ENCODE data around the gene NRP2. TPM values are rescaled to one million over a fixed set of nuclear protein-coding genes. Genes with fewer than 3 reads are reported as not detected.

NRP2 gene
- total and polyA plus RNA-seq, 2 of the 13 experiments (the other 11 are each of a cell fraction or from before 2014, with no cell fraction given), result 0.65 to 1.4 TPM

DNA sequence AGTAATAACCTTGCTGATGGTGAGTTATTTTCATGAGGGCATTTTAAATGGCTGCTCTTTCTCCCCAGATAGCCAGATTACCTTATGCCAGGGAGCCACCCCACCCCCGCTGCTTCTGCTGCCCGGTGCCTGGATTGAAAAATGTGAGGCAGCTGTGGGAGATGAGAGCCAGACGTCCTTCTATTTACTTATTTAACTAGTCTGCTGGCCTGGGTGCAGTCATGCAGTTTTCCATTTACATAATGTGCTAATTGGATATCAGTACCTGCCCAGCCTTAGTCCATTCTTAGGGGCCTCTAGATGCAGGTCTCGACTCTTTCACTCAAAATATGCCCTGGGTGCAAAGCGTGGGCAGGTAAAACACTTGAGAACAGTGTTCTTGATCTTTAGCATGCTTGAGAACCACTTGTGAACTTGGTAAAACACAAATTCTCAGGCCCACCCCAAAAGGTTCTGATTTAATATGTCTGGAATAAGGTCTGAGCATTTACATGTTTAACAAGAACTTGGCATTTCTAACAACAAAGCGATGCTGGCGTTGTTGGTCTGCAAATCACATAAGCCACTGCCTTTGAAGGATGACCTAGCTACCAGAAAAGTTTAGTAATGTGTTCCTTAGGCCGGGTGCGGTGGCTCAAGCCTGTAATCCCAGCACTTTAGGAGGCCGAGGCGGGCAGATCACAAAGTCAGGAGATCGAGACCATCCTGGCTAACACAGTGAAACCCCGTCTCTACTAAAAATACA is 154.3 kb downstream of the NRP2 start:
- Histone ChIP-seq H4K20me1 (ENCODE audit: insufficient read depth, low read length) (no peaks in the 10 kb centered on the region), H3K4me2 (ENCODE audit: low read depth, low read length) (no peak overlapping the region), H3K27me3 (ENCODE audit: control insufficient read depth in 1 of 2, insufficient read depth in 2 of 2, low read length in 2 of 2) (peaks cover 0 to 6% of the 10 kb centered on the region in 2 experiments; a peak in 2 of 5 replicates), H3K4me3 (replicated peaks in 1 of 3; ENCODE audit: insufficient read depth in 1 of 3, low read depth in 2 of 3, low read length in 3 of 3) (no peak overlapping the region), H3K9me3 (ENCODE audit: low read length) (no peaks in the 10 kb centered on the region), H3K79me2 (ENCODE audit: insufficient read depth, low read length) (no peaks in the 10 kb centered on the region), H3K4me1 (ENCODE audit: insufficient read depth, low read length) (no peaks in the 10 kb centered on the region), H3K36me3 (replicated peaks in 1 of 2; ENCODE audit: control insufficient read depth in 1 of 2, insufficient read depth in 2 of 2, low read length in 2 of 2) (no peaks in the 10 kb centered on the region), H3K9ac (ENCODE audit: insufficient read depth, low read depth, low read length) (no peak overlapping the region), H2AFZ (ENCODE audit: low read length) (no peak overlapping the region), H3K27ac (ENCODE audit: extremely low read length, insufficient read depth, low read length) (no peak overlapping the region)
- POLR2A ChIA-PET, result no interaction called here
- in situ Hi-C loops (cut with HindIII; ENCODE audit: extremely low pct_ligation_motif_present, low pct_unique_long_range_greater_than_20kb), result no loop called here
- no peak for ATAC-seq
- FAIRE-seq, result no peak
- no peak for DNase-seq (ENCODE audit: low spot score)
- TF ChIP-seq ZEB1 (IDR thresholded peaks at IDR 0.05; ENCODE audit: insufficient replicate concordance, low read depth), result no peak
- TF ChIP-seq ATF1 (CRISPR knock-in tag; IDR thresholded peaks at IDR 0.05), result no peak
- TF ChIP-seq, protein P1, sequence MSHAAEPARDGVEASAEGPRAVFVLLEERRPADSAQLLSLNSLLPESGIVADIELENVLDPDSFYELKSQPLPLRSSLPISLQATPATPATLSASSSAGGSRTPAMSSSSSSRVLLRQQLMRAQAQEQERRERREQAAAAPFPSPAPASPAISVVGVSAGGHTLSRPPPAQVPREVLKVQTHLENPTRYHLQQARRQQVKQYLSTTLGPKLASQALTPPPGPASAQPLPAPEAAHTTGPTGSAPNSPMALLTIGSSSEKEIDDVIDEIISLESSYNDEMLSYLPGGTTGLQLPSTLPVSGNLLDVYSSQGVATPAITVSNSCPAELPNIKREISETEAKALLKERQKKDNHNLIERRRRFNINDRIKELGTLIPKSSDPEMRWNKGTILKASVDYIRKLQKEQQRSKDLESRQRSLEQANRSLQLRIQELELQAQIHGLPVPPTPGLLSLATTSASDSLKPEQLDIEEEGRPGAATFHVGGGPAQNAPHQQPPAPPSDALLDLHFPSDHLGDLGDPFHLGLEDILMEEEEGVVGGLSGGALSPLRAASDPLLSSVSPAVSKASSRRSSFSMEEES (CRISPR knock-in tag; IDR thresholded peaks at IDR 0.05), result no peak
- TF ChIP-seq JARID2 (CRISPR knock-in tag; IDR thresholded peaks at IDR 0.05; ENCODE audit: insufficient replicate concordance), result no peak
- TF ChIP-seq, protein P2, sequence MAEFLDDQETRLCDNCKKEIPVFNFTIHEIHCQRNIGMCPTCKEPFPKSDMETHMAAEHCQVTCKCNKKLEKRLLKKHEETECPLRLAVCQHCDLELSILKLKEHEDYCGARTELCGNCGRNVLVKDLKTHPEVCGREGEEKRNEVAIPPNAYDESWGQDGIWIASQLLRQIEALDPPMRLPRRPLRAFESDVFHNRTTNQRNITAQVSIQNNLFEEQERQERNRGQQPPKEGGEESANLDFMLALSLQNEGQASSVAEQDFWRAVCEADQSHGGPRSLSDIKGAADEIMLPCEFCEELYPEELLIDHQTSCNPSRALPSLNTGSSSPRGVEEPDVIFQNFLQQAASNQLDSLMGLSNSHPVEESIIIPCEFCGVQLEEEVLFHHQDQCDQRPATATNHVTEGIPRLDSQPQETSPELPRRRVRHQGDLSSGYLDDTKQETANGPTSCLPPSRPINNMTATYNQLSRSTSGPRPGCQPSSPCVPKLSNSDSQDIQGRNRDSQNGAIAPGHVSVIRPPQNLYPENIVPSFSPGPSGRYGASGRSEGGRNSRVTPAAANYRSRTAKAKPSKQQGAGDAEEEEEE (CRISPR knock-in tag; IDR thresholded peaks at IDR 0.05; ENCODE audit: borderline replicate concordance), result no peak
- TF ChIP-seq ZFP36 (IDR thresholded peaks at IDR 0.05; ENCODE audit: borderline replicate concordance, low read depth, low read length, partially characterized antibody), result no peak
- no peak for TF ChIP-seq FOXM1 (CRISPR knock-in tag; IDR thresholded peaks at IDR 0.05)
- no peak for TF ChIP-seq ZNF33A (CRISPR knock-in tag; IDR thresholded peaks at IDR 0.05; ENCODE audit: borderline replicate concordance)
- no peak for TF ChIP-seq ZNF547 (CRISPR knock-in tag; IDR thresholded peaks at IDR 0.05)
- TF ChIP-seq, protein P3, sequence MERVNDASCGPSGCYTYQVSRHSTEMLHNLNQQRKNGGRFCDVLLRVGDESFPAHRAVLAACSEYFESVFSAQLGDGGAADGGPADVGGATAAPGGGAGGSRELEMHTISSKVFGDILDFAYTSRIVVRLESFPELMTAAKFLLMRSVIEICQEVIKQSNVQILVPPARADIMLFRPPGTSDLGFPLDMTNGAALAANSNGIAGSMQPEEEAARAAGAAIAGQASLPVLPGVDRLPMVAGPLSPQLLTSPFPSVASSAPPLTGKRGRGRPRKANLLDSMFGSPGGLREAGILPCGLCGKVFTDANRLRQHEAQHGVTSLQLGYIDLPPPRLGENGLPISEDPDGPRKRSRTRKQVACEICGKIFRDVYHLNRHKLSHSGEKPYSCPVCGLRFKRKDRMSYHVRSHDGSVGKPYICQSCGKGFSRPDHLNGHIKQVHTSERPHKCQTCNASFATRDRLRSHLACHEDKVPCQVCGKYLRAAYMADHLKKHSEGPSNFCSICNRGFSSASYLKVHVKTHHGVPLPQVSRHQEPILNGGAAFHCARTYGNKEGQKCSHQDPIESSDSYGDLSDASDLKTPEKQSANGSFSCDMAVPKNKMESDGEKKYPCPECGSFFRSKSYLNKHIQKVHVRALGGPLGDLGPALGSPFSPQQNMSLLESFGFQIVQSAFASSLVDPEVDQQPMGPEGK (CRISPR knock-in tag; IDR thresholded peaks at IDR 0.05), result no peak
- no peak for TF ChIP-seq HOXA9 (CRISPR knock-in tag; IDR thresholded peaks at IDR 0.05; ENCODE audit: borderline replicate concordance)
- TF ChIP-seq, protein P4, sequence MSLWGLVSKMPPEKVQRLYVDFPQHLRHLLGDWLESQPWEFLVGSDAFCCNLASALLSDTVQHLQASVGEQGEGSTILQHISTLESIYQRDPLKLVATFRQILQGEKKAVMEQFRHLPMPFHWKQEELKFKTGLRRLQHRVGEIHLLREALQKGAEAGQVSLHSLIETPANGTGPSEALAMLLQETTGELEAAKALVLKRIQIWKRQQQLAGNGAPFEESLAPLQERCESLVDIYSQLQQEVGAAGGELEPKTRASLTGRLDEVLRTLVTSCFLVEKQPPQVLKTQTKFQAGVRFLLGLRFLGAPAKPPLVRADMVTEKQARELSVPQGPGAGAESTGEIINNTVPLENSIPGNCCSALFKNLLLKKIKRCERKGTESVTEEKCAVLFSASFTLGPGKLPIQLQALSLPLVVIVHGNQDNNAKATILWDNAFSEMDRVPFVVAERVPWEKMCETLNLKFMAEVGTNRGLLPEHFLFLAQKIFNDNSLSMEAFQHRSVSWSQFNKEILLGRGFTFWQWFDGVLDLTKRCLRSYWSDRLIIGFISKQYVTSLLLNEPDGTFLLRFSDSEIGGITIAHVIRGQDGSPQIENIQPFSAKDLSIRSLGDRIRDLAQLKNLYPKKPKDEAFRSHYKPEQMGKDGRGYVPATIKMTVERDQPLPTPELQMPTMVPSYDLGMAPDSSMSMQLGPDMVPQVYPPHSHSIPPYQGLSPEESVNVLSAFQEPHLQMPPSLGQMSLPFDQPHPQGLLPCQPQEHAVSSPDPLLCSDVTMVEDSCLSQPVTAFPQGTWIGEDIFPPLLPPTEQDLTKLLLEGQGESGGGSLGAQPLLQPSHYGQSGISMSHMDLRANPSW (CRISPR knock-in tag; IDR thresholded peaks at IDR 0.05; ENCODE audit: borderline replicate concordance), result no peak
- no peak for TF ChIP-seq RFXAP (CRISPR knock-in tag; IDR thresholded peaks at IDR 0.05; ENCODE audit: borderline replicate concordance)
- no peak for TF ChIP-seq AGO1 (IDR thresholded peaks at IDR 0.05; ENCODE audit: low read depth, low read length, poor library complexity, severe bottlenecking)
- intact Hi-C loops (cut with micrococcal nuclease; ENCODE audit: unreplicated experiment), result no loop called here
- no TSS peak for BruUV-seq (replicated peaks)
- CTCF ChIA-PET (ENCODE audit: low intra/inter-chr PET ratio, low total read pairs), result no interaction called here
- 34% methylated on average over 13 of the region's 13 CpGs for WGBS (ENCODE audit: low lambda C conversion rate)
